OCI-LY7 (cell line): ENCODE measurements around the gene TGM3. TPM values are rescaled to one million over a fixed set of nuclear protein-coding genes. Genes with fewer than 3 reads are reported as not detected.

Experiments
- BruUV-seq: library from RNA; stranded (reverse); fragments of 400-500 nt; replicated peaks from 2 replicates; lab custom pipeline; 2021; lab: Mats Ljungman, UMichigan
- CTCF ChIA-PET: fragments of 300-600 bp; sonication (Branson Sonifier 250); formaldehyde crosslinking; loops from one replicate; lab custom pipeline; 2022; ENCODE audit warnings: antibody characterized with exemption; ENCODE audit not compliant: unreplicated experiment; lab: Charles Lee
- POLR2A ChIA-PET: fragments of 300-600 bp; sonication (Branson Sonifier 250); formaldehyde crosslinking; loops from one replicate; lab custom pipeline; 2022; ENCODE audit warnings: antibody characterized with exemption; lab: Charles Lee
- DNase-seq: peaks from one replicate; pipeline ENCODE4 v3.0.0-alpha.2; 2015; ENCODE audit warnings: low spot score
- H2AFZ ChIP-seq: fragments of 200-600 bp; sonication (generic), shearing (Covaris generic); 2 replicates; pipeline ENCODE4 v1.6.1; 2014; ENCODE audit warnings: mild to moderate bottlenecking, antibody characterized with exemption, low read length, moderate library complexity
- H3K27ac ChIP-seq: fragments of 200-600 bp; sonication (generic); 2 replicates; pipeline ENCODE4 v1.5.1; 2014; ENCODE audit warnings: mixed run types, low read depth, mild to moderate bottlenecking, moderate library complexity, low read length, inconsistent platforms; ENCODE audit not compliant: poor library complexity, severe bottlenecking
- H3K36me3 ChIP-seq: fragments of 200-600 bp; sonication (generic); 2 replicates; pipeline ENCODE4 v1.6.1; 2014; ENCODE audit warnings: mild to moderate bottlenecking, antibody characterized with exemption, low read length, moderate library complexity, mixed read lengths; ENCODE audit not compliant: insufficient read depth
- H3K4me1 ChIP-seq: fragments of 200-600 bp; sonication (generic); 2 replicates; pipeline ENCODE4 v1.5.1; 2014; ENCODE audit warnings: mild to moderate bottlenecking, low read length; ENCODE audit not compliant: insufficient read depth, poor library complexity, severe bottlenecking
- H3K4me2 ChIP-seq: fragments of 200-600 bp; sonication (generic); 2 replicates; pipeline ENCODE4 v1.6.1; 2014; ENCODE audit warnings: mild to moderate bottlenecking, low read length
- H3K4me3 ChIP-seq: fragments of 200-600 bp; sonication (generic); 2 replicates; pipeline ENCODE4 v1.5.1; 2014; ENCODE audit warnings: mild to moderate bottlenecking, low read depth, low read length; ENCODE audit not compliant: poor library complexity, severe bottlenecking
- H3K79me2 ChIP-seq: fragments of 200-600 bp; sonication (generic); 2 replicates; pipeline ENCODE4 v1.6.1; 2016; ENCODE audit warnings: low read depth, mild to moderate bottlenecking, low read length, moderate library complexity, mixed read lengths; ENCODE audit not compliant: insufficient read depth
- H3K9me2 ChIP-seq: fragments of 200-600 bp; sonication (generic); 2 replicates; pipeline ENCODE4 v1.6.1; 2016; ENCODE audit warnings: mild to moderate bottlenecking, low read length, mixed read lengths; ENCODE audit not compliant: insufficient read depth
- H3K9me3 ChIP-seq: fragments of 200-600 bp; sonication (generic); 2 replicates; pipeline ENCODE4 v1.6.1; 2014; ENCODE audit warnings: mild to moderate bottlenecking, mixed run types, low read length, mixed read lengths
- H4K20me1 ChIP-seq: fragments of 200-600 bp; sonication (generic); 2 replicates; pipeline ENCODE4 v1.6.1; 2014; ENCODE audit warnings: mild to moderate bottlenecking, antibody characterized with exemption, low read length, moderate library complexity, mixed read lengths; ENCODE audit not compliant: insufficient read depth
- CTCF ChIP-seq: fragments of 200-600 bp; sonication (generic); conservative IDR thresholded peaks from 2 replicates; pipeline ENCODE4 v1.5.1; 2014; ENCODE audit warnings: mild to moderate bottlenecking, antibody characterized with exemption, low read length, moderate library complexity, mixed read lengths
- EZH2phosphoT487 ChIP-seq: fragments of 200-600 bp; sonication (generic); IDR thresholded peaks from 2 replicates; pipeline ENCODE4 v1.6.1; 2018; ENCODE audit warnings: low read depth, borderline replicate concordance, mild to moderate bottlenecking, mixed run types, antibody characterized with exemption, low read length, moderate library complexity, mixed read lengths
- intact Hi-C: fragments of 100-400 bp; cut with micrococcal nuclease; formaldehyde crosslinking; loops from one replicate; pipeline ENCODE4 v1.10.0; 2022; ENCODE audit not compliant: unreplicated experiment
- total RNA-seq, 2 experiments: library from RNA; depleted of rRNA in 1 of 2; stranded (reverse); fragments of >200 nt in 1 of 2; shearing (Covaris generic) in 1 of 2; gene quantifications; 2 replicates each; pipeline ENCODE4 v1.2.3, GENCODE V29; 2014 to 2022

The TGM3 gene
- total RNA-seq, 2 experiments from 2014 or later, result not detected

GRCh38 chr20:2254333-2254732 lies 41.5 kb upstream of the TGM3 start:
- Histone ChIP-seq H3K4me3 (no peak overlapping the region), H3K36me3 (no peaks in the 10 kb centered on the region), H2AFZ (no peak overlapping the region), H3K4me2 (no peak overlapping the region), H3K27ac (no peak overlapping the region), H3K4me1 (no peaks in the 10 kb centered on the region), H3K9me2 (no peaks in the 10 kb centered on the region), H4K20me1 (no peaks in the 10 kb centered on the region), H3K9me3 (no peaks in the 10 kb centered on the region), H3K79me2 (no peaks in the 10 kb centered on the region)
- ChIA-PET CTCF (no interaction called here), POLR2A (no interaction called here)
- DNase-seq, result no peak
- intact Hi-C loops, result no loop called here
- TF ChIP-seq EZH2phosphoT487, result no peak
- no peak for TF ChIP-seq CTCF
- BruUV-seq, result no TSS peak

GRCh38 chr20:2255926-2256531 lies 39.8 kb upstream of the TGM3 start:
- no peaks in the 10 kb centered on the region for H3K9me3 ChIP-seq
- ChIA-PET CTCF (no interaction called here), POLR2A (no interaction called here)
- H2AFZ ChIP-seq, result no peak overlapping the region
- DNase-seq, result no peak
- no peaks in the 10 kb centered on the region for H3K9me2 ChIP-seq
- no peak overlapping the region for H3K4me3 ChIP-seq
- no peak overlapping the region for H3K27ac ChIP-seq
- H3K4me2 ChIP-seq, result no peak overlapping the region
- H3K4me1 ChIP-seq, result no peaks in the 10 kb centered on the region
- H3K36me3 ChIP-seq, result no peaks in the 10 kb centered on the region
- no peaks in the 10 kb centered on the region for H4K20me1 ChIP-seq
- no peaks in the 10 kb centered on the region for H3K79me2 ChIP-seq
- no TSS peak for BruUV-seq
- TF ChIP-seq CTCF (no peak), EZH2phosphoT487 (no peak)
- intact Hi-C loops, result no loop called here

GRCh38 chr20:2259731-2260130 lies 36.1 kb upstream of the TGM3 start:
- no TSS peak for BruUV-seq
- CTCF ChIA-PET, result no interaction called here
- POLR2A ChIA-PET, result interaction anchor here (0.5 kb wide), 1 partner anchor 154 kb away, joined by 3 read pairs; no protein-coding TSS in a partner anchor

More at GRCh38 chr20:2259731-2260130, 36.1 kb upstream of the TGM3 start:
- Histone ChIP-seq H3K9me3 (no peaks in the 10 kb centered on the region), H3K36me3 (no peaks in the 10 kb centered on the region), H3K79me2 (no peaks in the 10 kb centered on the region), H3K27ac (no peak overlapping the region), H4K20me1 (no peaks in the 10 kb centered on the region), H3K4me2 (no peak overlapping the region), H3K9me2 (no peaks in the 10 kb centered on the region), H2AFZ (no peak overlapping the region), H3K4me3 (no peak overlapping the region), H3K4me1 (no peaks in the 10 kb centered on the region)
- DNase-seq, result no peak
- TF ChIP-seq CTCF, result no peak
- no peak for TF ChIP-seq EZH2phosphoT487
- intact Hi-C loops, result no loop called here
